Measurements from ENCODE around the gene MRTFA. TPM values are rescaled to one million over a fixed set of nuclear protein-coding genes. Genes with fewer than 3 reads are reported as not detected.

Gene MRTFA
- polyA plus RNA-seq, 5 donors: 15.6 to 29.7 (median 21.0) TPM

- DNase-seq: no peak
These were observed 137.9 kb downstream of the MRTFA start for GRCh38 chr22:40498420-40499208.

GRCh38 chr22:40493441-40493840, 143.1 kb downstream of the MRTFA start:
- DNase-seq: no peak

- DNase-seq: peak; percentile 59 to 60
These were observed 144.4 kb downstream of the MRTFA start for GRCh38 chr22:40491990-40492631.

- DNase-seq: no peak
These were observed 148.8 kb downstream of the MRTFA start for GRCh38 chr22:40487663-40488249.

GRCh38 chr22:40486962-40487602, 149.4 kb downstream of the MRTFA start:
- no peak for DNase-seq

DNA sequence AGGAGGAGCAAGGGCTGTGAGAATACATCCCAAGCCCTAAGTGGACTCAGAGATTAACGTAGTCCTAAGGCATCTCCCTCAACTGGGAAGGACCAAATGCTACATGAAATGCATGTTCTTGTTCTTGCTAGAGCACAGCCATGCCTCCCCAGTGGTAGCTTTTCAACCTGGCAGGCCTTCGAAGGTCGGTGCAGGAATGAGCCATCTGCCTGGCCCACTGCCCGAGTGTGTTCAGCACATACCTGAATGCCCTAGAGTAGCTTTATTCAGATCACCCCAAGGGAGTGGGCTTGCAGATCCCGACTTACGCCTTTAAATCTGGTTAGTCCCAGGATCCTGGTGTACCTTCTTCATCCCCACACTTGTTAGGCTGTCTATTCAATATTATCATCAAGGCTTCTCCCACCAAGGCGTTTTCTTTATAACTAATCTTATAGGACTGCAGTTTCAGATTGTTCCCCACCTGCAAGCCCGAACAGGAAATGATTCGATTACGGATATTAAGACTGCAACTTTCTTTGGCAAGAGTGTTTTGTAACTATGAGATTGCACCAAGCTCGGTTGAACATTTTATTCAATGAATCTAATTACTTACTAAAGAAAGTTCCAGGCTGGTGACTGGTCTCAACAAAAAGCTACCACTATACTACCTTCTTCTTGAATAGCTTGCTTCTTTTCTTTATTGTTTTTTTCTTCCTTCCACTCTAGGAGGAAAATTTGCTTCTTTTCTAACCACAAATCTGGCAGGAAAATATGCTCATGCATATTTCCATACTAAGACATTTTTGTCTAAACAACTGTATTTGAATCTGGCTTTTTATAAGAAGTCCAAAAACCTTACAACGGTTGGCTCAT, 150.5 kb downstream of the MRTFA start:
- no peak for DNase-seq

GRCh38 chr22:40484906-40485669, 151.4 kb downstream of the MRTFA start:
- peak; percentile 49 to 54 for DNase-seq

DNA sequence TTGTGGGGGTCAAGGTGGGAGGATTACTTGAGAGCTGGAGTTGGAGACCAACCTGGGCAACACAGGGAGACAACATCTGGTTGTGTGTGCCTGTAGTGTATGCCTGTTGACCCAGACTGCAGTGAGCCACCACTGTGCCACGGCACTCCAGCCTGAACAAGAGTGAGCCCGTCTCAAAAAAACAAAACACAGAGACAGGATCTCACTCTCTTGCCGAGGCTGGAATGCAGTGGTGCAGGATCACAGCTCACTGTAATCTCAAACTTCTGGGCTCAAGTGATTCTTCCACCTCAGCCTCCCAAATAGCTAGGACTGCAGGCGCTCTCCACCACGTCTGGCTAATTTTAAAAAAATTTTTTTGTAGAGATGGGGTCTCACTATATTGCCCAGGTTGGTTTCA, 153.6 kb downstream of the MRTFA start:
- no peak for DNase-seq

DNA sequence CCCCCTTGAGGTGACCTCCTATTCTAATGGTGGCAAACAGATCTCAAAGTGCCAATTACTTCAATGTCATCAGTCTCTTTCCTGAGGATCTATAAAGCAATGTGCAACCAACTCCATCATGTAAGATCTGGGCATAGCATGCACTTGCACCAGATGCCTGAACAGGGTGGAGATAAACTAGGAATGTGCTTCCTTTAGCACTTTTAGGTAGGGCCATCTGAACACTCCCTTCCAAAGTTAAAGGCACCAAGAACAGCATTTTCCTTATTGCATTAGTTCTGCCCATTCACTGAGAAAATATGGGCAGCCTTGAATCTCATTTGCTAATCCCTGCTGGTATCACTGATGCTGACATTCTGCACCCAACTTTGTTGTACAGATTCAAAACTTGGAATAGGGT, 154.1 kb downstream of the MRTFA start:
- no peak for DNase-seq

DNA sequence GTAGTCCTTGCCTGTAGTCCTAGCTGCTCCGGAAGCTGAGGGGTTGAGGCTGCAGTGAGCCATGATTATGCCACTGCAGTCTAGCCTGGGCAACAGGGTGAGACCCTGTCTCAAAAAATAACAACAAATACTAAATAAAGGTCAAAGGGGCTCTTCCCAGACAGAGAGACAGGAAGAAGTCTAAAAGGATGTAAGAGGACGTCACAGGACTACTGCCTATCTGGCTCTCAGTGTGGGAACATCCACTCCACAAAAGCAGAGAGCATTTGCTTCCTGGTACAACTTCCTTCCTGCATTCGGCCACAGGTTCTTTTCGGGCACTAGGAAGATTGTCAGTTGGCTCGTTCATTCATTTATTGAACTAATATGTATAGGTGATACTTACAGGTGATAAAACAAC, 155.5 kb downstream of the MRTFA start:
- no peak for DNase-seq

GRCh38 chr22:40479887-40480538, 156.5 kb downstream of the MRTFA start:
- no peak for DNase-seq

DNA sequence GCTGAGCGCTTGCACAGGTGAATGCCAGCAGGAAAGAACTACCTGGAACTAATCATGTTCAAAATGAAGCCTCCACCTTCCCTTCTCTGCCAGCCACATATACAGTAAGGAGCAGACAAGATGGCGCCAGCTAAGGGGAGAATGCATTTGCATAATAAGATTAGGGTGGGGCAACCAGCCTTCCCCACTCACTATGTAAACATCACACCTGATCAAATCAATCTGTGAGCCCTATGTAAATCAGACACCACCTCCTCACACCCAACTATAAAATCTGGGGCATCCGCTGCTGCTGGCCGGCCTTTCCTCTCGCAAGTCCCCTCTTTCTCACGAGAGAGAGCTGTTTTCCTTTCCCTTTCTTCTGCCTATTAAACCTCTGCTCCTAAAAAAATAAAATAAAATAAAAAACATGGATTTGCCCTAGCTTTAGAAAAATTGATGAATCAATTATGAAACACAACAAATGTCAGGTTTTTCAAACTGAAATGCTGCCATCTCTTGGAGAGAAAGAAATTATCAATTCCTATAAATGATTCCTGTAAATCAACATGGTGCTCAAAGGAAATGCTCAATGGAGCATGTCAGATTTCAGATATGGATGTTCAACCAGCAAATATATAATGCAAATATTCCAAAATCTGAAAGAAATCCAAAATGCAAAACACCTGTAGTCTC, 157.3 kb downstream of the MRTFA start:
- no peak for DNase-seq

GRCh38 chr22:40478338-40479125, 158.0 kb downstream of the MRTFA start:
- DNase-seq: no peak

GRCh38 chr22:40477683-40478337, 158.7 kb downstream of the MRTFA start:
- DNase-seq: no peak

GRCh38 chr22:40476341-40476740, 160.2 kb downstream of the MRTFA start:
- no peak for DNase-seq

DNA sequence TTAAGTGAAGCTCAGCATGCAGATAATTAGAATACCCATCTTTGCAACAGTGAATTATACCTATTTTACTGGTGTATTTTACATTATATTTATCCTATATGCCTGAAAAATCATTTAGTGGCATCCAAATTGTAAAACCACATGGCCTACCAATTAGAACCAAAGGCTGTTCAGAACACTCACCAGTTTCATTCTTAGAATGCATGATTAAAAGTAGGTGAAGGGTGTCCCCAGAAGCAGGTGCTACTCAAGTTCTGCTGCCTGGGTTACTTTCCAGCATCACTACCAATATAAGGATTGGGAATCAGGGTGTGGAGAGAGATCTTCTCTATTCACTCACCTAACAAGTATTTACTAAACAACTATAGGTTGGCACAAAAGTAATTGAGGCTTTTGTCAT, 162.8 kb downstream of the MRTFA start:
- DNase-seq: no peak

- no peak for DNase-seq
These were observed 163.9 kb downstream of the MRTFA start for GRCh38 chr22:40472579-40472978.

- no peak for DNase-seq
These were observed 164.5 kb downstream of the MRTFA start for GRCh38 chr22:40472051-40472450.
